ENCODE measurements around the gene SMIM44. TPM values are rescaled to one million over a fixed set of nuclear protein-coding genes. Genes with fewer than 3 reads are reported as not detected.

The SMIM44 gene
- total and polyA plus RNA-seq, 9 of the 15 experiments (the other 6 are each of a cell fraction or from before 2014, with no cell fraction given) = not detected

GRCh38 chr19:3469638-3470499 lies 13.4 kb downstream of the SMIM44 start (continued):
- TF ChIP-seq E4F1 (CRISPR knock-in tag; IDR thresholded peaks at IDR 0.05; ENCODE audit: borderline replicate concordance) (no peak), NRF1 (conservative IDR thresholded peaks at IDR 0.05 in 1 of 2, IDR thresholded peaks at IDR 0.05 in 1 of 2) (no peak), RAD21 (CRISPR knock-in tag; conservative IDR thresholded peaks at IDR 0.05 in 1 of 2, IDR thresholded peaks at IDR 0.05 in 1 of 2) (peak in 1 of 2 experiments; percentile 28; a peak in 2 of 4 replicates), EZH2 (IDR thresholded peaks at IDR 0.05; ENCODE audit: borderline replicate concordance, low read depth, low read length) (no peak), ZNF133 (CRISPR knock-in tag; IDR thresholded peaks at IDR 0.05) (no peak), HLTF (IDR thresholded peaks at IDR 0.05) (no peak), HMGXB4 (CRISPR knock-in tag; IDR thresholded peaks at IDR 0.05) (no peak), KLF16 (IDR thresholded peaks at IDR 0.05) (no peak), POLR3A (IDR thresholded peaks at IDR 0.05; ENCODE audit: borderline replicate concordance, extremely low read depth, insufficient read depth, insufficient read length) (no peak), RFX1 (IDR thresholded peaks at IDR 0.05) (no peak), ZNF584 (CRISPR knock-in tag; IDR thresholded peaks at IDR 0.05; ENCODE audit: low read depth) (no peak), ZNF239 (CRISPR knock-in tag; IDR thresholded peaks at IDR 0.05) (no peak), MLX (CRISPR knock-in tag; conservative IDR thresholded peaks at IDR 0.05) (no peak), POLR2G (IDR thresholded peaks at IDR 0.05; ENCODE audit: low read depth, low read length) (peak; percentile 70), ZHX1 (conservative IDR thresholded peaks at IDR 0.05; ENCODE audit: low read length) (no peak), TCF3 (CRISPR knock-in tag; IDR thresholded peaks at IDR 0.05) (no peak), ZNF785 (CRISPR knock-in tag; IDR thresholded peaks at IDR 0.05) (no peak), SRSF3 (IDR thresholded peaks at IDR 0.05; ENCODE audit: insufficient read depth, low read length) (no peak), CREM (IDR thresholded peaks at IDR 0.05; ENCODE audit: low read depth) (no peak)

Measured in K562 (cell line).